ENCODE measurements around the gene MAGI2. TPM values are rescaled to one million over a fixed set of nuclear protein-coding genes. Genes with fewer than 3 reads are reported as not detected.

MAGI2 gene
- total RNA-seq, 1 experiment from 2014 or later, result 14.3 TPM

DNA sequence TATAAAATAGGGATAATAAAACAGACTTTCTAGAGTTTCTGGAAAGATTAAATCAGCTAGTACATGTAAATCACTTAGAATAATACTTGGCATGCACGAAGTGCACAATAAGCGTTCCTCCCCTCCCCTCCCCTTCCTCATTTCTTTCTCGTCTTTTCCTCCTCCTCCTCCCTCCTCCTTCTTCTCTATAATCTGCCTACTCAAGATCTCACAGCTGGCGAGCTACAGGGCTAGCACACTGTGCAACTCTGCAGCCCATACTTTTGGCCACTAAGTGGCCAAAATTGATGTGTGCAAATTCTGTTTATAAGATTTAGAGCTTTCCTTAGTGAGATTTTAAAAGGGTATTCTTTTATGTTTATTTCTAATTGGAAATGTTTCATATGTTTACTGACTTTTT, 1089.6 kb downstream of the MAGI2 start:
- H3K36me3 Mint-ChIP-seq (ENCODE audit: insufficient read depth in 1 of 3, low read depth in 3 of 3), result no peaks in the 10 kb centered on the region; a peak in 1 of 7 replicates
- H4K5ac ChIP-seq (ENCODE audit: insufficient read length, low read depth, low read length), result no peak overlapping the region
- no peak overlapping the region for H2BK20ac ChIP-seq (ENCODE audit: low read depth, low read length, poor library complexity, severe bottlenecking)
- H3T11ph ChIP-seq (ENCODE audit: low read length), result no peak overlapping the region
- H3K27ac ChIP-seq (ENCODE audit: insufficient read length, low read depth, low read length), result no peak overlapping the region
- no peak overlapping the region for H2AFZ ChIP-seq (ENCODE audit: low read length)
- H3K4me3 Mint-ChIP-seq, result no peak overlapping the region
- no peak overlapping the region for H2BK120ac ChIP-seq (ENCODE audit: low read depth, low read length, poor library complexity, severe bottlenecking)
- H3K4me1 ChIP-seq (ENCODE audit: insufficient read depth, low read length), result no peaks in the 10 kb centered on the region
- H3K18ac ChIP-seq (ENCODE audit: insufficient read length, low read depth, low read length), result no peak overlapping the region
- H3K27me3 Mint-ChIP-seq (ENCODE audit: low read depth), result no peaks in the 10 kb centered on the region
- H3K4ac ChIP-seq (ENCODE audit: low read depth, low read length), result no peak overlapping the region
- H3K27me3 ChIP-seq (ENCODE audit: insufficient read depth, low read length), result no peaks in the 10 kb centered on the region
- H3K79me2 ChIP-seq (ENCODE audit: insufficient read depth, low read length), result no peaks in the 10 kb centered on the region
- H3K4me2 ChIP-seq (ENCODE audit: insufficient read depth, insufficient read length, low read length), result no peak overlapping the region
- H3K4me1 Mint-ChIP-seq, result no peaks in the 10 kb centered on the region
- no peak overlapping the region for H2BK5ac ChIP-seq (ENCODE audit: insufficient read length, low read length)
- H4K20me1 ChIP-seq (ENCODE audit: control insufficient read depth, insufficient read depth, insufficient read length), result no peaks in the 10 kb centered on the region
- H3K14ac ChIP-seq (ENCODE audit: insufficient read depth, low read length), result no peak overlapping the region
- H2BK12ac ChIP-seq (ENCODE audit: insufficient read length, low read depth, low read length), result no peak overlapping the region
- H2AK5ac ChIP-seq (ENCODE audit: insufficient read length, low read length), result no peak overlapping the region
- no CpG with 5 or more reads among the region's 4 CpGs for WGBS (ENCODE audit: extremely low coverage, insufficient read length, low lambda C conversion rate)
- no peaks in the 10 kb centered on the region for H3K23me2 ChIP-seq (ENCODE audit: insufficient read length, low read depth, low read length, poor library complexity, severe bottlenecking)
- no peak overlapping the region for H3K56ac ChIP-seq (ENCODE audit: insufficient read length, low read depth, low read length)
- no peak overlapping the region for H4K91ac ChIP-seq (ENCODE audit: insufficient read length, low read depth, low read length)
- H3K9me3 ChIP-seq (ENCODE audit: control insufficient read depth, low read depth, low read length), result no peaks in the 10 kb centered on the region
- DNase-seq, result no peak
- no peak overlapping the region for H2BK15ac ChIP-seq (ENCODE audit: low read depth, low read length)
- no peak overlapping the region for H3K23ac ChIP-seq (ENCODE audit: insufficient read length, low read depth, low read length)
- H3K9ac ChIP-seq (ENCODE audit: extremely low read depth, insufficient read length, low read length), result no peak overlapping the region
- H4K8ac ChIP-seq (replicated peaks; ENCODE audit: insufficient read length, low read depth, low read length), result no peak overlapping the region
- no peaks in the 10 kb centered on the region for H3K79me1 ChIP-seq (ENCODE audit: insufficient read depth, low read depth, low read length, poor library complexity, severe bottlenecking)
- TF ChIP-seq, protein P1, sequence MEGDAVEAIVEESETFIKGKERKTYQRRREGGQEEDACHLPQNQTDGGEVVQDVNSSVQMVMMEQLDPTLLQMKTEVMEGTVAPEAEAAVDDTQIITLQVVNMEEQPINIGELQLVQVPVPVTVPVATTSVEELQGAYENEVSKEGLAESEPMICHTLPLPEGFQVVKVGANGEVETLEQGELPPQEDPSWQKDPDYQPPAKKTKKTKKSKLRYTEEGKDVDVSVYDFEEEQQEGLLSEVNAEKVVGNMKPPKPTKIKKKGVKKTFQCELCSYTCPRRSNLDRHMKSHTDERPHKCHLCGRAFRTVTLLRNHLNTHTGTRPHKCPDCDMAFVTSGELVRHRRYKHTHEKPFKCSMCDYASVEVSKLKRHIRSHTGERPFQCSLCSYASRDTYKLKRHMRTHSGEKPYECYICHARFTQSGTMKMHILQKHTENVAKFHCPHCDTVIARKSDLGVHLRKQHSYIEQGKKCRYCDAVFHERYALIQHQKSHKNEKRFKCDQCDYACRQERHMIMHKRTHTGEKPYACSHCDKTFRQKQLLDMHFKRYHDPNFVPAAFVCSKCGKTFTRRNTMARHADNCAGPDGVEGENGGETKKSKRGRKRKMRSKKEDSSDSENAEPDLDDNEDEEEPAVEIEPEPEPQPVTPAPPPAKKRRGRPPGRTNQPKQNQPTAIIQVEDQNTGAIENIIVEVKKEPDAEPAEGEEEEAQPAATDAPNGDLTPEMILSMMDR (conservative IDR thresholded peaks at IDR 0.05), result no peak; the same call in 2 of the 3 replicates
- H3K27ac Mint-ChIP-seq, result no peak overlapping the region; a peak in 1 of 7 replicates
- no peaks in the 10 kb centered on the region for H3K9me3 Mint-ChIP-seq
